Neural cell (in vitro differentiated cells): ENCODE data around the gene USP49.

Source experiments
- EP300 ChIP-seq: fragments of 450-650 bp; conservative IDR thresholded peaks from 2 replicates; pipeline ENCODE4 v1.6.1; 2014; ENCODE audit warnings: antibody characterized with exemption, mild to moderate bottlenecking, moderate library complexity; ENCODE audit not compliant: poor library complexity, severe bottlenecking
- EZH2 ChIP-seq: fragments of 200-600, 300-800 bp; shearing (Covaris generic), sonication (generic); IDR thresholded peaks from 2 replicates; pipeline ENCODE4 v1.6.1; 2014; ENCODE audit warnings: antibody characterized with exemption, low read length, borderline replicate concordance, mild to moderate bottlenecking; ENCODE audit not compliant: insufficient read depth, poor library complexity, severe bottlenecking
- POLR2AphosphoS5 ChIP-seq: IDR thresholded peaks from 2 replicates; pipeline ENCODE4 v1.6.1; 2012
- RAD21 ChIP-seq: fragments of 450-650 bp; conservative IDR thresholded peaks from 2 replicates; pipeline ENCODE4 v1.6.1; 2014; ENCODE audit warnings: antibody characterized with exemption, mild to moderate bottlenecking, moderate library complexity
- SMC3 ChIP-seq: fragments of 450-650 bp; conservative IDR thresholded peaks from 2 replicates; pipeline ENCODE4 v1.6.1; 2014; ENCODE audit warnings: antibody characterized with exemption, mild to moderate bottlenecking, moderate library complexity; ENCODE audit not compliant: poor library complexity
- TAF1 ChIP-seq: IDR thresholded peaks from 2 replicates; pipeline ENCODE4 v1.6.1; 2012; ENCODE audit warnings: low read depth
- TF ChIP-seq, protein P1 (sequence below): fragments of 450-650 bp; IDR thresholded peaks from 2 replicates; pipeline ENCODE4 v1.5.1; 2014; ENCODE audit warnings: antibody characterized with exemption, mild to moderate bottlenecking, moderate library complexity; ENCODE audit not compliant: poor library complexity, severe bottlenecking
- TF ChIP-seq, protein P2 (sequence below): IDR thresholded peaks from 2 replicates; pipeline ENCODE4 v1.6.1; 2012; ENCODE audit warnings: borderline replicate concordance

DNA sequence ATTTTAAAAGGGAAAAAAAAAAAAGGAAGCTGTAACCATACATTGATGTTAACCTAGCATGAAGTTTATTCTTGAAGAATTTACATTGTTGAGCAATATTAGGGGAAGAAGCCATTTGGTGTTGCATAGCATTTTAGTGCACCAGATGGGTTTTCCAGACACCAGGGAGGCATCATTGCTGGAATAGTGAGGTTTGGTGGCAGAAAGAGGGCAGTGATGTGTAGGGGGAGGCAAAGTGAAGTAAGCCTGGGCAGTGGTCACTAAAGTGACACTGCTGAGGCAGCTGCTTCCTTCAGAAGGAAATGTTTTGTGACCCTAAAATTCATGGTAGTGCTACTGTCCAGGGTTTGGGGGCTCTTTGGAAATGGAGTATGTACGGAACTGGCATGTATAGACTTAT lies 105.1 kb downstream of the USP49 start:
- TF ChIP-seq, protein P1, sequence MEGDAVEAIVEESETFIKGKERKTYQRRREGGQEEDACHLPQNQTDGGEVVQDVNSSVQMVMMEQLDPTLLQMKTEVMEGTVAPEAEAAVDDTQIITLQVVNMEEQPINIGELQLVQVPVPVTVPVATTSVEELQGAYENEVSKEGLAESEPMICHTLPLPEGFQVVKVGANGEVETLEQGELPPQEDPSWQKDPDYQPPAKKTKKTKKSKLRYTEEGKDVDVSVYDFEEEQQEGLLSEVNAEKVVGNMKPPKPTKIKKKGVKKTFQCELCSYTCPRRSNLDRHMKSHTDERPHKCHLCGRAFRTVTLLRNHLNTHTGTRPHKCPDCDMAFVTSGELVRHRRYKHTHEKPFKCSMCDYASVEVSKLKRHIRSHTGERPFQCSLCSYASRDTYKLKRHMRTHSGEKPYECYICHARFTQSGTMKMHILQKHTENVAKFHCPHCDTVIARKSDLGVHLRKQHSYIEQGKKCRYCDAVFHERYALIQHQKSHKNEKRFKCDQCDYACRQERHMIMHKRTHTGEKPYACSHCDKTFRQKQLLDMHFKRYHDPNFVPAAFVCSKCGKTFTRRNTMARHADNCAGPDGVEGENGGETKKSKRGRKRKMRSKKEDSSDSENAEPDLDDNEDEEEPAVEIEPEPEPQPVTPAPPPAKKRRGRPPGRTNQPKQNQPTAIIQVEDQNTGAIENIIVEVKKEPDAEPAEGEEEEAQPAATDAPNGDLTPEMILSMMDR, result no peak
- TF ChIP-seq EZH2, result no peak
- TF ChIP-seq TAF1, result no peak
- no peak for TF ChIP-seq POLR2AphosphoS5
- no peak for TF ChIP-seq EP300
- TF ChIP-seq, protein P2, sequence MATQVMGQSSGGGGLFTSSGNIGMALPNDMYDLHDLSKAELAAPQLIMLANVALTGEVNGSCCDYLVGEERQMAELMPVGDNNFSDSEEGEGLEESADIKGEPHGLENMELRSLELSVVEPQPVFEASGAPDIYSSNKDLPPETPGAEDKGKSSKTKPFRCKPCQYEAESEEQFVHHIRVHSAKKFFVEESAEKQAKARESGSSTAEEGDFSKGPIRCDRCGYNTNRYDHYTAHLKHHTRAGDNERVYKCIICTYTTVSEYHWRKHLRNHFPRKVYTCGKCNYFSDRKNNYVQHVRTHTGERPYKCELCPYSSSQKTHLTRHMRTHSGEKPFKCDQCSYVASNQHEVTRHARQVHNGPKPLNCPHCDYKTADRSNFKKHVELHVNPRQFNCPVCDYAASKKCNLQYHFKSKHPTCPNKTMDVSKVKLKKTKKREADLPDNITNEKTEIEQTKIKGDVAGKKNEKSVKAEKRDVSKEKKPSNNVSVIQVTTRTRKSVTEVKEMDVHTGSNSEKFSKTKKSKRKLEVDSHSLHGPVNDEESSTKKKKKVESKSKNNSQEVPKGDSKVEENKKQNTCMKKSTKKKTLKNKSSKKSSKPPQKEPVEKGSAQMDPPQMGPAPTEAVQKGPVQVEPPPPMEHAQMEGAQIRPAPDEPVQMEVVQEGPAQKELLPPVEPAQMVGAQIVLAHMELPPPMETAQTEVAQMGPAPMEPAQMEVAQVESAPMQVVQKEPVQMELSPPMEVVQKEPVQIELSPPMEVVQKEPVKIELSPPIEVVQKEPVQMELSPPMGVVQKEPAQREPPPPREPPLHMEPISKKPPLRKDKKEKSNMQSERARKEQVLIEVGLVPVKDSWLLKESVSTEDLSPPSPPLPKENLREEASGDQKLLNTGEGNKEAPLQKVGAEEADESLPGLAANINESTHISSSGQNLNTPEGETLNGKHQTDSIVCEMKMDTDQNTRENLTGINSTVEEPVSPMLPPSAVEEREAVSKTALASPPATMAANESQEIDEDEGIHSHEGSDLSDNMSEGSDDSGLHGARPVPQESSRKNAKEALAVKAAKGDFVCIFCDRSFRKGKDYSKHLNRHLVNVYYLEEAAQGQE, result no peak
- TF ChIP-seq SMC3, result no peak
- no peak for TF ChIP-seq RAD21
